ENCODE measurements around the gene EFCC1. TPM values are rescaled to one million over a fixed set of nuclear protein-coding genes. Genes with fewer than 3 reads are reported as not detected.

EFCC1 gene
- total RNA-seq, 1 experiment from 2014 or later = 0.39 TPM

DNA sequence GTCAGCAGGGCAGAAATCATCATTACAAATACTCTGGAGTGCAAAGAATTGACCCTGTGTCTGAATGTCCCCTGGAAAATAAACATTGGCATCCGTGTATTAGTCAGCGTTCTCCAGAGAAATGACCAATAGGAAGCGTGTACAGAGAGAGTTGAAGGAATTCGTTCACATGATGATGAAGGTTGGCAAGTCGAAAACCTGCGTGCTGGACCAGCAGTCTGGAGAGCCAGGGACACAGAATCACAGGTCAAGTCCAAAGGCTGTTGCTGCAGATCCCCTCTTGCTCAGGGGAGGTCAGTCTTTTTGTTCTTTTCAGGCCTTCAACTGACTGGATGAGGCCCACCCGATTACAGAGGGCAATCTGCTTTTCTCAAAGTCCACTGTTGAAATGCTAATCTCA, 76.1 kb downstream of the EFCC1 start:
- Histone ChIP-seq H3K4me1 (no peaks in the 10 kb centered on the region), H3K36me3 (ENCODE audit: control insufficient read depth, insufficient read depth, low read length) (no peaks in the 10 kb centered on the region), H3K4me3 (ENCODE audit: low read depth, low read length) (no peak overlapping the region), H3K27me3 (replicated peaks; ENCODE audit: control insufficient read depth, insufficient read depth, low read length) (no peaks in the 10 kb centered on the region), H3K9me3 (no peaks in the 10 kb centered on the region)
- intact Hi-C loops (cut with micrococcal nuclease; ENCODE audit: unreplicated experiment) = no loop called here
- no peaks in the 10 kb centered on the region for H3K27me3 Mint-ChIP-seq (ENCODE audit: insufficient read depth, unreplicated experiment)
- CTCF ChIA-PET = no interaction called here
- POLR2A ChIA-PET = no interaction called here
- DNase-seq = no peak
- H3K27ac Mint-ChIP-seq (ENCODE audit: unreplicated experiment) = no peak overlapping the region
- H3K4me3 Mint-ChIP-seq (ENCODE audit: unreplicated experiment) = no peak overlapping the region
- no TSS peak for BruUV-seq (replicated peaks)
- TF ChIP-seq CTCF (IDR thresholded peaks at IDR 0.05; ENCODE audit: insufficient read depth in 1 of 2, low read depth in 1 of 2, low read length in 1 of 2, severe bottlenecking in 1 of 2, unreplicated experiment in 1 of 2) = no peak
- H3K36me3 Mint-ChIP-seq (ENCODE audit: insufficient read depth, unreplicated experiment) = no peaks in the 10 kb centered on the region
- H3K9me3 Mint-ChIP-seq (ENCODE audit: unreplicated experiment) = no peaks in the 10 kb centered on the region
- no peaks in the 10 kb centered on the region for H3K4me1 Mint-ChIP-seq (ENCODE audit: low read depth, unreplicated experiment)

DNA sequence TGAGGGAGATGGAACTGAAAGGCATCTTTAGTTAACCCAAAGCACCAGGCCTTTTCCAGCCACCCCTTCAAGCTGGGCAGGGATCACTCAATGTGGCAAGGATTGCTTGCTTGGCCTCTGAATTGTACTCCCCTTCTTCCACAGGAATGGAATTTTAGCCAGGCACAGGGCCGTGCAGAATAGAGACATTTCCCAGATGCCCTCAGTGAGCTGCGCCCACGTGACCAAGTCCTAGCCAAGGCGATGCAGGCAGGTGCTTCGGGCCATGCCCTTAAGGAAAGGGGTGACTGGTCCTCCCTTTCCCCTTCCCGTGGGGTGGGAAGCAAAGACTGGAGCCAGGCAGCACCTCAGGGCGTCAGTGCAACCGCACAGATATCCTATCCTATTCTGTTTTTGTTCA, 77.4 kb downstream of the EFCC1 start:
- Mint-ChIP-seq H3K4me3 (ENCODE audit: unreplicated experiment) (no peak overlapping the region), H3K9me3 (ENCODE audit: unreplicated experiment) (no peaks in the 10 kb centered on the region), H3K36me3 (ENCODE audit: insufficient read depth, unreplicated experiment) (no peaks in the 10 kb centered on the region), H3K4me1 (ENCODE audit: low read depth, unreplicated experiment) (no peaks in the 10 kb centered on the region), H3K27me3 (ENCODE audit: insufficient read depth, unreplicated experiment) (no peaks in the 10 kb centered on the region), H3K27ac (ENCODE audit: unreplicated experiment) (no peak overlapping the region)
- ChIA-PET CTCF (interaction anchor here (1.0 kb wide), 1 partner anchor 109 kb away, joined by 4 read pairs; no protein-coding TSS in a partner anchor), POLR2A (no interaction called here)
- BruUV-seq (replicated peaks) = no TSS peak
- H3K4me3 ChIP-seq (ENCODE audit: low read depth, low read length) = no peak overlapping the region
- H3K36me3 ChIP-seq (ENCODE audit: control insufficient read depth, insufficient read depth, low read length) = no peaks in the 10 kb centered on the region
- H3K9me3 ChIP-seq = no peaks in the 10 kb centered on the region
- intact Hi-C loops (cut with micrococcal nuclease; ENCODE audit: unreplicated experiment) = no loop called here
- TF ChIP-seq CTCF (IDR thresholded peaks at IDR 0.05; ENCODE audit: insufficient read depth in 1 of 2, low read depth in 1 of 2, low read length in 1 of 2, severe bottlenecking in 1 of 2, unreplicated experiment in 1 of 2) = no peak
- no peaks in the 10 kb centered on the region for H3K27me3 ChIP-seq (replicated peaks; ENCODE audit: control insufficient read depth, insufficient read depth, low read length)
- DNase-seq = no peak
- H3K4me1 ChIP-seq = no peaks in the 10 kb centered on the region

DNA sequence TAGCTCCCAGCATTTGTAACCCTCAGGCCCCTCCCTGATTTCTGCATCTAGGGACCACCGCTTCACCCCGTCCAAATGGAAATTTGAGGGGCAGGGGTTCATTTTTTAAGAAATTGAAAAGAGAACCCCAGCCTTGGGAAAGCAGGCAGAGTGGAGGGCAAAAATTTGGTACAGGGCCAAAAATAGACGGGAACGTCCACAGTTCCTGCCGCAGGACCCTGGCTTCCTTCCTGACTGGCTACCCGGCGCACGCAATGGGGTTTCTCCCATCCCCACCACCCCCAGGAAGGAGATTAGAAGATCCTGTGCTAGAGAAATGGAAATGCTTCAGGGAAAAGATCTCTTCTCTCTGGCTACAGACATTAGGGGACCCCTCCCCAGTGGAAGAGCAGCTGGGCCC, 80.4 kb downstream of the EFCC1 start:
- ChIA-PET CTCF (no interaction called here), POLR2A (no interaction called here)
- H3K4me3 ChIP-seq (ENCODE audit: low read depth, low read length) = no peak overlapping the region
- Mint-ChIP-seq H3K36me3 (ENCODE audit: insufficient read depth, unreplicated experiment) (no peaks in the 10 kb centered on the region), H3K27ac (ENCODE audit: unreplicated experiment) (no peak overlapping the region), H3K4me3 (ENCODE audit: unreplicated experiment) (no peak overlapping the region), H3K9me3 (ENCODE audit: unreplicated experiment) (no peaks in the 10 kb centered on the region), H3K4me1 (ENCODE audit: low read depth, unreplicated experiment) (no peaks in the 10 kb centered on the region), H3K27me3 (ENCODE audit: insufficient read depth, unreplicated experiment) (no peaks in the 10 kb centered on the region)
- intact Hi-C loops (cut with micrococcal nuclease; ENCODE audit: unreplicated experiment) = no loop called here
- DNase-seq = no peak
- TF ChIP-seq CTCF (IDR thresholded peaks at IDR 0.05; ENCODE audit: insufficient read depth in 1 of 2, low read depth in 1 of 2, low read length in 1 of 2, severe bottlenecking in 1 of 2, unreplicated experiment in 1 of 2) = no peak
- no TSS peak for BruUV-seq (replicated peaks)
- H3K9me3 ChIP-seq = no peaks in the 10 kb centered on the region
- H3K4me1 ChIP-seq = no peaks in the 10 kb centered on the region
- no peaks in the 10 kb centered on the region for H3K36me3 ChIP-seq (ENCODE audit: control insufficient read depth, insufficient read depth, low read length)
- H3K27me3 ChIP-seq (replicated peaks; ENCODE audit: control insufficient read depth, insufficient read depth, low read length) = no peaks in the 10 kb centered on the region
